ENCODE results near the gene SH3GL1. TPM values are rescaled to one million over a fixed set of nuclear protein-coding genes. Genes with fewer than 3 reads are reported as not detected.

SH3GL1 gene
- total and polyA plus RNA-seq, 10 of the 15 experiments (the other 5 are each of a cell fraction or from before 2014, with no cell fraction given), result 0.93 to 47.4 (median 28.4) TPM

DNA sequence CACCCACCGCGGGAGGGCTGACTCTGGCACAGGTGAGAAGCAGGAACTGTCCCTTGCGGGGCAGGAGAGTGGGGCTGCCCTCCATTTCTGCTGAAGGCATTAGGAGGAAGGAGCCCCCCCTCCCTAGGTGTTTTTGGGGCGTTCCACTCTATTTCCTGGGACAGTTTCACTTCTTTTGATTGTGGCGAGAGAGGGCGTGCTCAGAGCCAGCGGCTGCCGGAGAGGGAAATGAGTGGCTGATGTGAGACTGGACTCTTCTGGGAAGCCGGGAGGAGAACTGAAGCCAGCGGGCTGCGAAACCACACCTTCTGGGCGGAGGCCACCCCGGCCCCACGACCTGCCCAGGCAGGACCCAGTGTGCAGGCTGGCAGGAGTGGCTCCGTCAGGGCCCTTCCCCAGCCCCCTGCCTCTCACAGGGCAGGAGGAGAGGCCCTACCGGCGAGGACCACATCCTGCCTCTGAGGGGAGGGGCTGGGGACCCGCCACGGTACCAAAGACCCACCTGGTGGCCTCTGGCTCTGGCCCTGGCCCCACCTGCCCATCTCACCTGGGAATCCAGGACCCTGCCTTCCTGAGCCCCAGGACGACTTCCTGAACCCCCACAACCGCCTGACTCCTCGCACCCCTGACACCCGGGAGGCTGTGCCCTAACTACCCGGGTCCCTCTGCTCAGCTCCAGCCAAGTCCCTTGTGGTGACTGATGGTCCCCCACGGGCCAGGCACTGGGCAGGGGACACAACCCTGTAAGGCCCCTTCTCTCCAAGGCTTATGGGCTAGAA is 31.0 kb downstream of the SH3GL1 start (continued):
- TF ChIP-seq BMI1 (IDR thresholded peaks at IDR 0.05; ENCODE audit: borderline replicate concordance), result no peak
- no peak for TF ChIP-seq CHD4 (IDR thresholded peaks at IDR 0.05)
- 0 out of 2 replicates have a peak, but pooled peaks have one; percentile 6 for TF ChIP-seq RFX5 (IDR thresholded peaks at IDR 0.05; ENCODE audit: low read depth, low read length)
- TF ChIP-seq ZBED1 (IDR thresholded peaks at IDR 0.05; ENCODE audit: borderline replicate concordance), result no peak
- no peak for TF ChIP-seq RELA (IDR thresholded peaks at IDR 0.05; ENCODE audit: borderline replicate concordance, partially characterized antibody)
- no peak for TF ChIP-seq TCF7 (IDR thresholded peaks at IDR 0.05; ENCODE audit: borderline replicate concordance)
- TF ChIP-seq, protein P1, sequence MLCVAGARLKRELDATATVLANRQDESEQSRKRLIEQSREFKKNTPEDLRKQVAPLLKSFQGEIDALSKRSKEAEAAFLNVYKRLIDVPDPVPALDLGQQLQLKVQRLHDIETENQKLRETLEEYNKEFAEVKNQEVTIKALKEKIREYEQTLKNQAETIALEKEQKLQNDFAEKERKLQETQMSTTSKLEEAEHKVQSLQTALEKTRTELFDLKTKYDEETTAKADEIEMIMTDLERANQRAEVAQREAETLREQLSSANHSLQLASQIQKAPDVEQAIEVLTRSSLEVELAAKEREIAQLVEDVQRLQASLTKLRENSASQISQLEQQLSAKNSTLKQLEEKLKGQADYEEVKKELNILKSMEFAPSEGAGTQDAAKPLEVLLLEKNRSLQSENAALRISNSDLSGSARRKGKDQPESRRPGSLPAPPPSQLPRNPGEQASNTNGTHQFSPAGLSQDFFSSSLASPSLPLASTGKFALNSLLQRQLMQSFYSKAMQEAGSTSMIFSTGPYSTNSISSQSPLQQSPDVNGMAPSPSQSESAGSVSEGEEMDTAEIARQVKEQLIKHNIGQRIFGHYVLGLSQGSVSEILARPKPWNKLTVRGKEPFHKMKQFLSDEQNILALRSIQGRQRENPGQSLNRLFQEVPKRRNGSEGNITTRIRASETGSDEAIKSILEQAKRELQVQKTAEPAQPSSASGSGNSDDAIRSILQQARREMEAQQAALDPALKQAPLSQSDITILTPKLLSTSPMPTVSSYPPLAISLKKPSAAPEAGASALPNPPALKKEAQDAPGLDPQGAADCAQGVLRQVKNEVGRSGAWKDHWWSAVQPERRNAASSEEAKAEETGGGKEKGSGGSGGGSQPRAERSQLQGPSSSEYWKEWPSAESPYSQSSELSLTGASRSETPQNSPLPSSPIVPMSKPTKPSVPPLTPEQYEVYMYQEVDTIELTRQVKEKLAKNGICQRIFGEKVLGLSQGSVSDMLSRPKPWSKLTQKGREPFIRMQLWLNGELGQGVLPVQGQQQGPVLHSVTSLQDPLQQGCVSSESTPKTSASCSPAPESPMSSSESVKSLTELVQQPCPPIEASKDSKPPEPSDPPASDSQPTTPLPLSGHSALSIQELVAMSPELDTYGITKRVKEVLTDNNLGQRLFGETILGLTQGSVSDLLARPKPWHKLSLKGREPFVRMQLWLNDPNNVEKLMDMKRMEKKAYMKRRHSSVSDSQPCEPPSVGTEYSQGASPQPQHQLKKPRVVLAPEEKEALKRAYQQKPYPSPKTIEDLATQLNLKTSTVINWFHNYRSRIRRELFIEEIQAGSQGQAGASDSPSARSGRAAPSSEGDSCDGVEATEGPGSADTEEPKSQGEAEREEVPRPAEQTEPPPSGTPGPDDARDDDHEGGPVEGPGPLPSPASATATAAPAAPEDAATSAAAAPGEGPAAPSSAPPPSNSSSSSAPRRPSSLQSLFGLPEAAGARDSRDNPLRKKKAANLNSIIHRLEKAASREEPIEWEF (IDR thresholded peaks at IDR 0.05; ENCODE audit: insufficient replicate concordance, low read depth, low read length), result no peak
- no peak for TF ChIP-seq NFXL1 (IDR thresholded peaks at IDR 0.05; ENCODE audit: borderline replicate concordance)
- TF ChIP-seq ATF7 (IDR thresholded peaks at IDR 0.05; ENCODE audit: low read depth), result peak; percentile 69; the same call in 1 of the 2 replicates
- TF ChIP-seq CHD2 (IDR thresholded peaks at IDR 0.05; ENCODE audit: borderline replicate concordance, low read depth, low read length), result no peak
- TF ChIP-seq GABPA (IDR thresholded peaks at IDR 0.05; ENCODE audit: low read depth), result no peak
- TF ChIP-seq STAT1 (conservative IDR thresholded peaks at IDR 0.05), result no peak
- 0 out of 2 replicates have a peak, but pooled peaks have one; percentile 19 for TF ChIP-seq MXI1 (IDR thresholded peaks at IDR 0.05; ENCODE audit: low read depth, low read length)
- TF ChIP-seq, protein P2, sequence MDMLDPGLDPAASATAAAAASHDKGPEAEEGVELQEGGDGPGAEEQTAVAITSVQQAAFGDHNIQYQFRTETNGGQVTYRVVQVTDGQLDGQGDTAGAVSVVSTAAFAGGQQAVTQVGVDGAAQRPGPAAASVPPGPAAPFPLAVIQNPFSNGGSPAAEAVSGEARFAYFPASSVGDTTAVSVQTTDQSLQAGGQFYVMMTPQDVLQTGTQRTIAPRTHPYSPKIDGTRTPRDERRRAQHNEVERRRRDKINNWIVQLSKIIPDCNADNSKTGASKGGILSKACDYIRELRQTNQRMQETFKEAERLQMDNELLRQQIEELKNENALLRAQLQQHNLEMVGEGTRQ (IDR thresholded peaks at IDR 0.05; ENCODE audit: borderline replicate concordance, low read depth, low read length), result no peak
- TF ChIP-seq GATAD2B (conservative IDR thresholded peaks at IDR 0.05; ENCODE audit: low read depth), result peak; percentile 55; the same call in 1 of the 2 replicates
- TF ChIP-seq, protein P3, sequence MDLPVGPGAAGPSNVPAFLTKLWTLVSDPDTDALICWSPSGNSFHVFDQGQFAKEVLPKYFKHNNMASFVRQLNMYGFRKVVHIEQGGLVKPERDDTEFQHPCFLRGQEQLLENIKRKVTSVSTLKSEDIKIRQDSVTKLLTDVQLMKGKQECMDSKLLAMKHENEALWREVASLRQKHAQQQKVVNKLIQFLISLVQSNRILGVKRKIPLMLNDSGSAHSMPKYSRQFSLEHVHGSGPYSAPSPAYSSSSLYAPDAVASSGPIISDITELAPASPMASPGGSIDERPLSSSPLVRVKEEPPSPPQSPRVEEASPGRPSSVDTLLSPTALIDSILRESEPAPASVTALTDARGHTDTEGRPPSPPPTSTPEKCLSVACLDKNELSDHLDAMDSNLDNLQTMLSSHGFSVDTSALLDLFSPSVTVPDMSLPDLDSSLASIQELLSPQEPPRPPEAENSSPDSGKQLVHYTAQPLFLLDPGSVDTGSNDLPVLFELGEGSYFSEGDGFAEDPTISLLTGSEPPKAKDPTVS (IDR thresholded peaks at IDR 0.05; ENCODE audit: low read depth, low read length), result no peak
- peak; percentile 46; the same call in 1 of the 2 replicates for TF ChIP-seq MTA3 (IDR thresholded peaks at IDR 0.05; ENCODE audit: borderline replicate concordance, low read length)
- TF ChIP-seq ETV6 (conservative IDR thresholded peaks at IDR 0.05 in 1 of 2, IDR thresholded peaks at IDR 0.05 in 1 of 2; ENCODE audit: borderline replicate concordance in 1 of 2, low read depth in 1 of 2), result peak in 1 of 2 experiments; percentile 68; a peak in 1 of 4 replicates
- TF ChIP-seq, protein P4, sequence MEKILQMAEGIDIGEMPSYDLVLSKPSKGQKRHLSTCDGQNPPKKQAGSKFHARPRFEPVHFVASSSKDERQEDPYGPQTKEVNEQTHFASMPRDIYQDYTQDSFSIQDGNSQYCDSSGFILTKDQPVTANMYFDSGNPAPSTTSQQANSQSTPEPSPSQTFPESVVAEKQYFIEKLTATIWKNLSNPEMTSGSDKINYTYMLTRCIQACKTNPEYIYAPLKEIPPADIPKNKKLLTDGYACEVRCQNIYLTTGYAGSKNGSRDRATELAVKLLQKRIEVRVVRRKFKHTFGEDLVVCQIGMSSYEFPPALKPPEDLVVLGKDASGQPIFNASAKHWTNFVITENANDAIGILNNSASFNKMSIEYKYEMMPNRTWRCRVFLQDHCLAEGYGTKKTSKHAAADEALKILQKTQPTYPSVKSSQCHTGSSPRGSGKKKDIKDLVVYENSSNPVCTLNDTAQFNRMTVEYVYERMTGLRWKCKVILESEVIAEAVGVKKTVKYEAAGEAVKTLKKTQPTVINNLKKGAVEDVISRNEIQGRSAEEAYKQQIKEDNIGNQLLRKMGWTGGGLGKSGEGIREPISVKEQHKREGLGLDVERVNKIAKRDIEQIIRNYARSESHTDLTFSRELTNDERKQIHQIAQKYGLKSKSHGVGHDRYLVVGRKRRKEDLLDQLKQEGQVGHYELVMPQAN (conservative IDR thresholded peaks at IDR 0.05), result 0 out of 2 replicates have a peak, but pooled peaks have one; percentile 10
- TF ChIP-seq SREBF2 (IDR thresholded peaks at IDR 0.05; ENCODE audit: low read length), result no peak
